CD4-positive, alpha-beta T cell treated with Interleukin-4 for 1 hour (primary cell): ENCODE measurements around the gene PPM1B.
"Not testable (repeated sequence)": the region's sequence is repeated elsewhere in the genome, so short reads cannot be mapped to it uniquely, and the experiment has no call there.

Source experiments
- DNase-seq, 2 donors: peaks; one replicate each; pipeline ENCODE4 v3.0.0-alpha.2; 2020 to 2022

Gene PPM1B

GRCh38 chr2:44203542-44203941 is 34.9 kb downstream of the PPM1B start:
- no peak for DNase-seq

- DNase-seq: no peak
Observed at GRCh38 chr2:44205169-44205568, 36.5 kb downstream of the PPM1B start.

- DNase-seq: no peak
Observed at GRCh38 chr2:44207102-44207501, 38.4 kb downstream of the PPM1B start.

GRCh38 chr2:44207648-44208047 is 39.0 kb downstream of the PPM1B start:
- DNase-seq: not testable (repeated sequence)

- DNase-seq: no peak
Observed at GRCh38 chr2:44210362-44210761, 41.7 kb downstream of the PPM1B start.

GRCh38 chr2:44211183-44211582 is 42.5 kb downstream of the PPM1B start:
- no peak for DNase-seq

GRCh38 chr2:44212302-44212701 is 43.6 kb downstream of the PPM1B start:
- DNase-seq: no peak

- DNase-seq: no peak
Observed at GRCh38 chr2:44215827-44216226, 47.2 kb downstream of the PPM1B start.

- DNase-seq: no peak
Observed at GRCh38 chr2:44218771-44219170, 50.1 kb downstream of the PPM1B start.

- DNase-seq: no peak
Observed at GRCh38 chr2:44226753-44227152, 58.1 kb downstream of the PPM1B start.

- no peak for DNase-seq
Observed at GRCh38 chr2:44230378-44230777, 61.7 kb downstream of the PPM1B start.

GRCh38 chr2:44233450-44234128 is 64.9 kb downstream of the PPM1B start:
- DNase-seq: no peak

GRCh38 chr2:44237221-44237620 is 68.5 kb downstream of the PPM1B start:
- DNase-seq: peak; percentile 22 to 63

- no peak for DNase-seq
Observed at GRCh38 chr2:44242904-44243303, 74.2 kb downstream of the PPM1B start.

GRCh38 chr2:44244135-44244871 is 75.6 kb downstream of the PPM1B start:
- DNase-seq: peak; percentile 57 to 74

GRCh38 chr2:44245083-44245861 is 76.6 kb downstream of the PPM1B start:
- DNase-seq: no peak

GRCh38 chr2:44246436-44246835 is 77.8 kb downstream of the PPM1B start:
- DNase-seq: no peak

- no peak for DNase-seq
Observed at GRCh38 chr2:44246840-44247369, 78.2 kb downstream of the PPM1B start.

- no peak for DNase-seq
Observed at GRCh38 chr2:44247924-44248323, 79.2 kb downstream of the PPM1B start.

- DNase-seq: not testable (repeated sequence)
Observed at GRCh38 chr2:44249269-44249668, 80.6 kb downstream of the PPM1B start.

GRCh38 chr2:44250376-44250775 is 81.7 kb downstream of the PPM1B start:
- DNase-seq: no peak

- DNase-seq: no peak
Observed at GRCh38 chr2:44254023-44254422, 85.3 kb downstream of the PPM1B start.

- not testable (repeated sequence) for DNase-seq
Observed at GRCh38 chr2:44255704-44256103, 87.0 kb downstream of the PPM1B start.
